Measurements from ENCODE around the gene EYS.

Gene EYS

DNA sequence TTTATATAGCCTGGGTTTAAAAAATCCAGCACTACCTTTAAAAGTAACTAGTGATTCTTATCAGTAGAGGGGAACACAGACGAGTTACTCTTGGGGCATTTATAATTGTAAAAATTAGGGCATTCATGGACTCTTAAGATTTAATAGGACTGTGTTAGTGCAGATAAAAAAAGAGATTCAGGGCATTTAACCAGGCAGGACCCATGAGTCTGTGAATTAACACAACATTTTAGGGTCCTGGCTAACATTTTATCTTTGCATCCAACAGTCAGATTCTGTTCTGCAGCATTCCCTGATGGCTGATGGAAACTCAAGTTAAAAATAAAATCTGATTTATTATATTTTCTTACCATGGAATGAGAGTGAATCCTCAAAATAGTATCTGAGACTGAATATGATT is 1297.1 kb downstream of the EYS start:
- no peaks in the 10 kb centered on the region for H3K4me1 ChIP-seq (ENCODE audit: insufficient read depth, poor library complexity, severe bottlenecking)
- H3K27me3 ChIP-seq (ENCODE audit: insufficient read depth, poor library complexity, severe bottlenecking), result no peaks in the 10 kb centered on the region
- H3K36me3 ChIP-seq (ENCODE audit: low read depth), result no peaks in the 10 kb centered on the region
- H3K9me3 ChIP-seq (ENCODE audit: severe bottlenecking), result no peaks in the 10 kb centered on the region
- ATAC-seq (ENCODE audit: low read depth) (no peak), DNase-seq (ENCODE audit: low spot score) (no peak)
- no peak overlapping the region for H3K27ac ChIP-seq (ENCODE audit: poor library complexity, severe bottlenecking)
- H3K4me3 ChIP-seq (ENCODE audit: severe bottlenecking), result no peak overlapping the region
- TF ChIP-seq, protein P1, sequence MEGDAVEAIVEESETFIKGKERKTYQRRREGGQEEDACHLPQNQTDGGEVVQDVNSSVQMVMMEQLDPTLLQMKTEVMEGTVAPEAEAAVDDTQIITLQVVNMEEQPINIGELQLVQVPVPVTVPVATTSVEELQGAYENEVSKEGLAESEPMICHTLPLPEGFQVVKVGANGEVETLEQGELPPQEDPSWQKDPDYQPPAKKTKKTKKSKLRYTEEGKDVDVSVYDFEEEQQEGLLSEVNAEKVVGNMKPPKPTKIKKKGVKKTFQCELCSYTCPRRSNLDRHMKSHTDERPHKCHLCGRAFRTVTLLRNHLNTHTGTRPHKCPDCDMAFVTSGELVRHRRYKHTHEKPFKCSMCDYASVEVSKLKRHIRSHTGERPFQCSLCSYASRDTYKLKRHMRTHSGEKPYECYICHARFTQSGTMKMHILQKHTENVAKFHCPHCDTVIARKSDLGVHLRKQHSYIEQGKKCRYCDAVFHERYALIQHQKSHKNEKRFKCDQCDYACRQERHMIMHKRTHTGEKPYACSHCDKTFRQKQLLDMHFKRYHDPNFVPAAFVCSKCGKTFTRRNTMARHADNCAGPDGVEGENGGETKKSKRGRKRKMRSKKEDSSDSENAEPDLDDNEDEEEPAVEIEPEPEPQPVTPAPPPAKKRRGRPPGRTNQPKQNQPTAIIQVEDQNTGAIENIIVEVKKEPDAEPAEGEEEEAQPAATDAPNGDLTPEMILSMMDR (IDR thresholded peaks at IDR 0.05; ENCODE audit: poor library complexity, severe bottlenecking), result no peak

DNA sequence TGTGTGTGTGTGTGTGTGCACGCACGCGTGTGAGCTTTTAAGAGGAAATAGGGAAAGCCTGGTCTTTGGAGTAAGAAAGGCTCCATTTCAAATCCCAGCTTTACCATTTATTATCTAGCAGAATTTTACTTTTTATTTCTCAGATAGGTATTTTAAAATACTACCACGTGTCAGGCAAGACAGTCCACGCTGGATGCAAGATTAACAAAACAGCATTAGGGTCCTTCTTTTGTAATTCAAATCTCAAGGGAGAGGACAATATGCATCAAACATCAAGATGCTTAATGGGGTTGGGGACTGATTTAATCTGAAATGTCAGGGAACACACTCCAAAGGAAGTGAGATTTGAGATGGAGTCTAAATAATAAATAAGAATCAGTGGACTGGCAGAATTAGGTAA is 1302.6 kb downstream of the EYS start:
- ATAC-seq (ENCODE audit: low read depth), result no peak
- no peak overlapping the region for H3K4me3 ChIP-seq (ENCODE audit: severe bottlenecking)
- DNase-seq (ENCODE audit: low spot score), result no peak
- no peaks in the 10 kb centered on the region for H3K4me1 ChIP-seq (ENCODE audit: insufficient read depth, poor library complexity, severe bottlenecking)
- H3K27me3 ChIP-seq (ENCODE audit: insufficient read depth, poor library complexity, severe bottlenecking), result no peaks in the 10 kb centered on the region
- no peaks in the 10 kb centered on the region for H3K9me3 ChIP-seq (ENCODE audit: severe bottlenecking)
- TF ChIP-seq, protein P1 (IDR thresholded peaks at IDR 0.05; ENCODE audit: poor library complexity, severe bottlenecking), result no peak
- no peaks in the 10 kb centered on the region for H3K36me3 ChIP-seq (ENCODE audit: low read depth)
- H3K27ac ChIP-seq (ENCODE audit: poor library complexity, severe bottlenecking), result no peak overlapping the region

DNA sequence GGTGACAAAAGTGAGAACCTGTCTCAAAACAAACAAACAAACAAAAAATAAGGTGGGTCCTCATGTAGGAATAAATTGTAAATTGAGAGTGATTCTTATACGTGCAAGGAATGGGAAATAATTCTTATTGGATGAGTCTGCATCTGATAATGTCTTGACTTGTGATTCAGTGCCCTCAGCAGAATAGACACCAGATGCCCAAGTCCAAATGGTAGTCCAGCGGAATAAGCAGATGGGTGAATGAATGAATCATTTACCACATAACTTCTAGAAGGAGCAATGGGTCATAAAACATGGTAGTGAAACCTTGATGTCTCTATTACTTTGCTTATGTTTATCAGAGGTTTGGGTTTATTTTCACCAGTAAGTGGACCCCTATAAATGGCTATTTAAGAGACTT is 1323.7 kb downstream of the EYS start:
- no peak for DNase-seq (ENCODE audit: low spot score)
- TF ChIP-seq, protein P1 (IDR thresholded peaks at IDR 0.05; ENCODE audit: poor library complexity, severe bottlenecking), result no peak
- no peaks in the 10 kb centered on the region for H3K4me1 ChIP-seq (ENCODE audit: insufficient read depth, poor library complexity, severe bottlenecking)
- no peak overlapping the region for H3K4me3 ChIP-seq (ENCODE audit: severe bottlenecking)
- H3K9me3 ChIP-seq (ENCODE audit: severe bottlenecking), result no peaks in the 10 kb centered on the region
- no peak overlapping the region for H3K27ac ChIP-seq (ENCODE audit: poor library complexity, severe bottlenecking)
- H3K27me3 ChIP-seq (ENCODE audit: insufficient read depth, poor library complexity, severe bottlenecking), result no peaks in the 10 kb centered on the region
- no peak for ATAC-seq (ENCODE audit: low read depth)
- no peaks in the 10 kb centered on the region for H3K36me3 ChIP-seq (ENCODE audit: low read depth)

DNA sequence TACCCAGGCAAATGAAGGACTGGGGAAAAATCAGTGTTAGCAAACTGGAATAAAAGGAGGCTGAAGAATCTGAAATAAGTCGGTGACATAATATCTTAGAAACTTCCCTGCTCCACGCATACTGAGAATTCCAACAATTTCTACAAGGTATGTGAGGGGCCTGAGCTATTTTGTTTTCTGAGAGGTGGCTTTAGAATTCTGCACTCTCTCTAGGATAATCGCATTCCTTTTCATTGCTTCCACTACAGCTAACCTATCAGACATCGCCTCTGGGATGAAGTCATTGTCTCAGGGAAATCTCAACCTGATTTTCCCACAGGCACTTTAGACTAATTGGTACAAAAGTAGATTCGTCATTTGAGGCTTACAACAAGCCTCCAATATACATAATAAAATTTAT is 1330.6 kb downstream of the EYS start:
- Histone ChIP-seq H3K4me1 (ENCODE audit: insufficient read depth, poor library complexity, severe bottlenecking) (no peaks in the 10 kb centered on the region), H3K4me3 (ENCODE audit: severe bottlenecking) (no peak overlapping the region), H3K27ac (ENCODE audit: poor library complexity, severe bottlenecking) (no peak overlapping the region), H3K36me3 (ENCODE audit: low read depth) (no peaks in the 10 kb centered on the region), H3K27me3 (ENCODE audit: insufficient read depth, poor library complexity, severe bottlenecking) (no peaks in the 10 kb centered on the region), H3K9me3 (ENCODE audit: severe bottlenecking) (no peaks in the 10 kb centered on the region)
- TF ChIP-seq, protein P1 (IDR thresholded peaks at IDR 0.05; ENCODE audit: poor library complexity, severe bottlenecking), result no peak
- DNase-seq (ENCODE audit: low spot score) (no peak), ATAC-seq (ENCODE audit: low read depth) (no peak)

DNA sequence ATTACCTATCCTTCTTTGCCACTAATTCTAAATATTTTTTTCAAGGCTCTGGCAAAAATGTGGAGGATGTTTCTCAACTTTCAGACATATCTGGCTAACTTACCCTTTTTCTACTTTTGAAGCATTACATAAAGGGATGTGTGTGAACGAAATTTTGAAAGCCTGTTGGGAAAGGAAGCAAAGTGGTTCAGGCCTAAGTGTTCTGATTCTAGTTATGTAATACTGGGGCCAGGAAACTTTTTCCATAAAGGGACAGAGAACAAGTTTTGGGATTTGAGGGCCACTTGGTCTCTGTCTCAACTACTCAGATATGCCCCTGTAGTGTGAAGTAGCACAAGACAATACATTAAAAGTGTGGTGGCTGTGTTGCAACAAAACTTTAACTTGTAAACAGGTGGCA is 1349.6 kb downstream of the EYS start:
- no peaks in the 10 kb centered on the region for H3K36me3 ChIP-seq (ENCODE audit: low read depth)
- H3K27me3 ChIP-seq (ENCODE audit: insufficient read depth, poor library complexity, severe bottlenecking), result no peaks in the 10 kb centered on the region
- DNase-seq (ENCODE audit: low spot score), result no peak
- H3K4me3 ChIP-seq (ENCODE audit: severe bottlenecking), result no peak overlapping the region
- no peaks in the 10 kb centered on the region for H3K4me1 ChIP-seq (ENCODE audit: insufficient read depth, poor library complexity, severe bottlenecking)
- TF ChIP-seq, protein P1 (IDR thresholded peaks at IDR 0.05; ENCODE audit: poor library complexity, severe bottlenecking), result no peak
- no peak overlapping the region for H3K27ac ChIP-seq (ENCODE audit: poor library complexity, severe bottlenecking)
- ATAC-seq (ENCODE audit: low read depth), result no peak
- no peaks in the 10 kb centered on the region for H3K9me3 ChIP-seq (ENCODE audit: severe bottlenecking)

Data from RWPE2 (cell line).